ENCODE measurements around the gene PML.
"Not testable (repeated sequence)": the region's sequence is repeated elsewhere in the genome, so short reads cannot be mapped to it uniquely, and the experiment has no call there.

GRCh38 chr15:73973683-73974200, 20.8 kb upstream of the PML start:
- TF ChIP-seq, protein P1, sequence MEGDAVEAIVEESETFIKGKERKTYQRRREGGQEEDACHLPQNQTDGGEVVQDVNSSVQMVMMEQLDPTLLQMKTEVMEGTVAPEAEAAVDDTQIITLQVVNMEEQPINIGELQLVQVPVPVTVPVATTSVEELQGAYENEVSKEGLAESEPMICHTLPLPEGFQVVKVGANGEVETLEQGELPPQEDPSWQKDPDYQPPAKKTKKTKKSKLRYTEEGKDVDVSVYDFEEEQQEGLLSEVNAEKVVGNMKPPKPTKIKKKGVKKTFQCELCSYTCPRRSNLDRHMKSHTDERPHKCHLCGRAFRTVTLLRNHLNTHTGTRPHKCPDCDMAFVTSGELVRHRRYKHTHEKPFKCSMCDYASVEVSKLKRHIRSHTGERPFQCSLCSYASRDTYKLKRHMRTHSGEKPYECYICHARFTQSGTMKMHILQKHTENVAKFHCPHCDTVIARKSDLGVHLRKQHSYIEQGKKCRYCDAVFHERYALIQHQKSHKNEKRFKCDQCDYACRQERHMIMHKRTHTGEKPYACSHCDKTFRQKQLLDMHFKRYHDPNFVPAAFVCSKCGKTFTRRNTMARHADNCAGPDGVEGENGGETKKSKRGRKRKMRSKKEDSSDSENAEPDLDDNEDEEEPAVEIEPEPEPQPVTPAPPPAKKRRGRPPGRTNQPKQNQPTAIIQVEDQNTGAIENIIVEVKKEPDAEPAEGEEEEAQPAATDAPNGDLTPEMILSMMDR (IDR thresholded peaks at IDR 0.05; ENCODE audit: low read length): not testable (repeated sequence)
- TF ChIP-seq EZH2 (optimal IDR thresholded peaks at IDR 0.05; ENCODE audit: low read depth, low read length); EZH2phosphoT487 (IDR thresholded peaks at IDR 0.05; ENCODE audit: low read length): not testable (repeated sequence)
